Stimulated activated CD4-positive, alpha-beta T cell treated with anti-CD3 and anti-CD28 coated beads, Interleukin-1b, Interleukin-23, amount 100 ng/mL, for 24 hours (primary cell): ENCODE data around the gene PSMC6.

Experiments used
- DNase-seq, 4 experiments: peaks; one replicate each; pipeline ENCODE4 v3.0.0-alpha.2; 2020; ENCODE audit warnings: low read depth in 4 of 4, low spot score in 1 of 4

Gene PSMC6

GRCh38 chr14:52706724-52707706 lies at the start of gene PSMC6:
PSMC6 (plus strand) TSS chr14:52707200; CDS start chr14:52707220, 20 bp downstream.
- peak; percentile 93 to 95 (median 94) for DNase-seq

- no peak for DNase-seq
Observed at GRCh38 chr14:52660325-52660724, 46.7 kb upstream of the PSMC6 start.

- no peak for DNase-seq
Observed at GRCh38 chr14:52660832-52661231, 46.2 kb upstream of the PSMC6 start.

- no peak for DNase-seq
Observed at GRCh38 chr14:52661314-52661713, 45.7 kb upstream of the PSMC6 start.

- no peak for DNase-seq
Observed at GRCh38 chr14:52663850-52664249, 43.1 kb upstream of the PSMC6 start.

- no peak for DNase-seq
Observed at GRCh38 chr14:52678591-52678990, 28.4 kb upstream of the PSMC6 start.

GRCh38 chr14:52683985-52684520 lies 22.9 kb upstream of the PSMC6 start:
- DNase-seq: no peak

- DNase-seq: no peak
Observed at GRCh38 chr14:52686176-52686575, 20.8 kb upstream of the PSMC6 start.

- DNase-seq: no peak
Observed at GRCh38 chr14:52690983-52691760, 15.8 kb upstream of the PSMC6 start.

- no peak for DNase-seq
Observed at GRCh38 chr14:52692248-52692962, 14.6 kb upstream of the PSMC6 start.

- DNase-seq: no peak
Observed at GRCh38 chr14:52693036-52693435, 14.0 kb upstream of the PSMC6 start.

GRCh38 chr14:52693532-52693931 lies 13.5 kb upstream of the PSMC6 start:
- DNase-seq: no peak

- DNase-seq: peak; percentile 15 to 54 (median 32)
Observed at GRCh38 chr14:52694761-52695480, 12.1 kb upstream of the PSMC6 start.

- peak; percentile 26 to 72 (median 38) for DNase-seq
Observed at GRCh38 chr14:52695481-52696091, 11.4 kb upstream of the PSMC6 start, which contains the start of gene ERO1A. ERO1A (minus strand) TSS chr14:52695558; CDS start chr14:52695481, 77 bp downstream.

- no peak for DNase-seq
Observed at GRCh38 chr14:52700701-52701172, 6.3 kb upstream of the PSMC6 start.

- DNase-seq: no peak
Observed at GRCh38 chr14:52701223-52701622, 5.8 kb upstream of the PSMC6 start.

GRCh38 chr14:52703225-52703624 lies 3.8 kb upstream of the PSMC6 start:
- DNase-seq: no peak

GRCh38 chr14:52703664-52704063 lies 3.3 kb upstream of the PSMC6 start:
- no peak for DNase-seq

GRCh38 chr14:52706286-52706685 lies 714 bp upstream of the PSMC6 start:
- DNase-seq: peak in 1 of 4 experiments; percentile 36

GRCh38 chr14:52711666-52712065 lies 4.7 kb downstream of the PSMC6 start:
- DNase-seq: no peak
